Neural crest cell (in vitro differentiated cells): ENCODE measurements around the gene SGPL1. TPM values are rescaled to one million over a fixed set of nuclear protein-coding genes. Genes with fewer than 3 reads are reported as not detected.

Source experiments
- DNase-seq: peaks from one replicate; pipeline ENCODE4 v3.0.0; 2021; ENCODE audit warnings: low read depth, mixed read lengths, low spot score
- H3K27ac Mint-ChIP-seq: one replicate; pipeline ENCODE4 v1.8.0; 2021; ENCODE audit warnings: mild to moderate bottlenecking, mixed read lengths; ENCODE audit not compliant: unreplicated experiment
- H3K27me3 Mint-ChIP-seq: 2 replicates; pipeline ENCODE4 v1.8.0; 2021; ENCODE audit warnings: low read depth, mild to moderate bottlenecking, mixed read lengths
- H3K36me3 Mint-ChIP-seq: 2 replicates; pipeline ENCODE4 v1.8.0; 2021; ENCODE audit warnings: low read depth, mild to moderate bottlenecking, mixed read lengths
- H3K4me1 Mint-ChIP-seq: 2 replicates; pipeline ENCODE4 v1.8.0; 2021; ENCODE audit warnings: mixed read lengths
- H3K4me3 Mint-ChIP-seq: one replicate; pipeline ENCODE4 v1.8.0; 2021; ENCODE audit warnings: mild to moderate bottlenecking, mixed read lengths
- H3K9me3 Mint-ChIP-seq: 2 replicates; pipeline ENCODE4 v1.8.0; 2021; ENCODE audit warnings: mixed read lengths
- total RNA-seq: library from RNA; stranded (reverse); gene quantifications from 2 replicates; pipeline ENCODE4 v1.2.1, GENCODE V29; 2021
- TF ChIP-seq, protein P1 (sequence below): fragments of 200-600 bp; sonication (generic); conservative IDR thresholded peaks from 2 replicates; pipeline ENCODE4 v1.5.0; 2021; ENCODE audit warnings: antibody characterized with exemption, mild to moderate bottlenecking

The SGPL1 gene
- total RNA-seq, 1 donor from 2014 or later = 58.2 TPM

GRCh38 chr10:70879207-70879606 is 63.5 kb downstream of the SGPL1 start:
- no peaks in the 10 kb centered on the region for H3K27me3 Mint-ChIP-seq
- TF ChIP-seq, protein P1, sequence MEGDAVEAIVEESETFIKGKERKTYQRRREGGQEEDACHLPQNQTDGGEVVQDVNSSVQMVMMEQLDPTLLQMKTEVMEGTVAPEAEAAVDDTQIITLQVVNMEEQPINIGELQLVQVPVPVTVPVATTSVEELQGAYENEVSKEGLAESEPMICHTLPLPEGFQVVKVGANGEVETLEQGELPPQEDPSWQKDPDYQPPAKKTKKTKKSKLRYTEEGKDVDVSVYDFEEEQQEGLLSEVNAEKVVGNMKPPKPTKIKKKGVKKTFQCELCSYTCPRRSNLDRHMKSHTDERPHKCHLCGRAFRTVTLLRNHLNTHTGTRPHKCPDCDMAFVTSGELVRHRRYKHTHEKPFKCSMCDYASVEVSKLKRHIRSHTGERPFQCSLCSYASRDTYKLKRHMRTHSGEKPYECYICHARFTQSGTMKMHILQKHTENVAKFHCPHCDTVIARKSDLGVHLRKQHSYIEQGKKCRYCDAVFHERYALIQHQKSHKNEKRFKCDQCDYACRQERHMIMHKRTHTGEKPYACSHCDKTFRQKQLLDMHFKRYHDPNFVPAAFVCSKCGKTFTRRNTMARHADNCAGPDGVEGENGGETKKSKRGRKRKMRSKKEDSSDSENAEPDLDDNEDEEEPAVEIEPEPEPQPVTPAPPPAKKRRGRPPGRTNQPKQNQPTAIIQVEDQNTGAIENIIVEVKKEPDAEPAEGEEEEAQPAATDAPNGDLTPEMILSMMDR = no peak
- DNase-seq = no peak
- no peak overlapping the region for H3K4me3 Mint-ChIP-seq
- H3K36me3 Mint-ChIP-seq = peaks cover 3% of the 10 kb centered on the region
- no peaks in the 10 kb centered on the region for H3K4me1 Mint-ChIP-seq
- H3K27ac Mint-ChIP-seq = peak overlapping the region; percentile 85
- H3K9me3 Mint-ChIP-seq = no peaks in the 10 kb centered on the region

GRCh38 chr10:70880077-70880534 is 64.4 kb downstream of the SGPL1 start:
- Mint-ChIP-seq H3K9me3 (no peaks in the 10 kb centered on the region), H3K27me3 (no peaks in the 10 kb centered on the region), H3K27ac (no peak overlapping the region), H3K4me1 (peaks cover 5% of the 10 kb centered on the region), H3K36me3 (peaks cover 4% of the 10 kb centered on the region), H3K4me3 (no peak overlapping the region)
- peak; percentile 78 for DNase-seq
- TF ChIP-seq, protein P1 = peak; percentile 93

- no peak overlapping the region for H3K4me3 Mint-ChIP-seq
- no peaks in the 10 kb centered on the region for H3K9me3 Mint-ChIP-seq
Observed at GRCh38 chr10:70884741-70885140, 69.0 kb downstream of the SGPL1 start.

DNA sequence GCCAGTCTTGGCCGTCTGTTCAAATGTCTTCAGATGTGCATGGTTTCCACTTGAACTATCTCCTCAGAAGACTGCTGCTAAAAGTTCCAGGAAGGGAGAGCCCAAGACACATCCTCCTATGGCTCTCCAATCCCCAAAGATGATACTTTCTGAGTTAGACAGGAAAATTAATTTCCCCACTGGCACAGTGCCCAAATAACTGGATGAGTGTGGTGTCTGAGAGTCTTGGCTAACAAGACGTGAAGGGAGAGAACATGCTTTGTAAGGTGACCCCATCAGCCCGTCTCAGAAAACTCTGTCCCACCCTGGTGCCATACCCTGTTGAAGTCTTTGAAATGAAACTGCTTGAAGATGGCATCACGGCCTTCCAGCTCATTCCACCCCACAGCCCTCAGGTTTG is 69.7 kb downstream of the SGPL1 start:
- TF ChIP-seq, protein P1 = no peak
- Mint-ChIP-seq H3K27me3 (no peaks in the 10 kb centered on the region), H3K27ac (no peak overlapping the region), H3K9me3 (no peaks in the 10 kb centered on the region), H3K4me3 (peak overlapping the region; percentile 67), H3K36me3 (peaks cover 4% of the 10 kb centered on the region), H3K4me1 (peaks cover 15% of the 10 kb centered on the region)
- no peak for DNase-seq

More at GRCh38 chr10:70884741-70885140, 69.0 kb downstream of the SGPL1 start:
- DNase-seq = no peak
- Mint-ChIP-seq H3K4me1 (peaks cover 15% of the 10 kb centered on the region), H3K27ac (no peak overlapping the region), H3K36me3 (peaks cover 4% of the 10 kb centered on the region), H3K27me3 (no peaks in the 10 kb centered on the region)
- TF ChIP-seq, protein P1 = no peak

- no peak for DNase-seq
- Mint-ChIP-seq H3K9me3 (no peaks in the 10 kb centered on the region), H3K27ac (no peak overlapping the region), H3K36me3 (peaks cover 4% of the 10 kb centered on the region), H3K4me3 (peak overlapping the region; percentile 81), H3K27me3 (peaks cover under 1% of the 10 kb centered on the region), H3K4me1 (peaks cover 17% of the 10 kb centered on the region)
- TF ChIP-seq, protein P1 = no peak
Observed at GRCh38 chr10:70885931-70886903, 70.5 kb downstream of the SGPL1 start.
